ENCODE results near the gene EPHB1.

The EPHB1 gene

DNA sequence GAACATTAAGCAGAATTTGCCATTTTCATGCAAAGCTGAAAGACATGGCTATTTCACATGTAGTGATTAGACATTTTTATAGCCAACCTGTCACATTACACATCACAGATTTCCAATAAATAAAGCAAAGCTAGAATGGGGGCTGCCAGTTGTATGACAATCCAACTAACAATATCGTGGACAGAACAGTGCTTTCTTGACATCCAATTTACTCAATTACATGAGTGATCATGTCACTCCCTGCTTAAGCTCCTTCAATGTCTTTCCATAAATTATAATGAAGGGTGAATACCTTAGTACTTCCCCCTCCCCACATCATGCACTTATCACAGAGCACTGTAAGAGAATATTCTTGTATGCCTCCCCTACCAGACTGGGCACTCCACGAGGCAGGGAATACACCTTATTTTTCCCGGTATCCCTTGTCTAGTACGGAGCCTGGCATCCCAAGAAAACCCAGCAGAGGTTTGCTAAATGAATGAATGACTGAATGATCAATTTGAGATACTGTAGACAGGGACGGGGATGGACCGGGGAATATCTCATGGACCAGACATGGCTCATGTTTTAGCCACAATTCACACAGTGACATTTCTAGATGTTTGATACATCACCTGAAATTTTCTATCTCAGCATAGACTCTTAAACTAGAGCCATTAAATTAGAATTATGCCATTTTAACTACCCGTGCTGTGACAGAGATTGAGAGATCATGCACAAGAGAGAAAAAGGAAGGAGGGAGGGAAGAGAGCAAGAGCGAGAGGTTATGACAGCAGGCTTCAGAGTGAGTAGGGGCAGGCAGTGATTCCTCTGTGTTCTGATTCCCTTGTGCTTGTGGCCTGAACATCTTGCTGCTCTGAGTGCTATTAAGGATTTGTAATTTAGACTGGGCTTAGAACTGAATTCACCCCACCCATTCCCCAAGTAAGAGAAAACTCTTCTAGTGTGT lies 77.7 kb downstream of the EPHB1 start:
- TF ChIP-seq, protein P1, sequence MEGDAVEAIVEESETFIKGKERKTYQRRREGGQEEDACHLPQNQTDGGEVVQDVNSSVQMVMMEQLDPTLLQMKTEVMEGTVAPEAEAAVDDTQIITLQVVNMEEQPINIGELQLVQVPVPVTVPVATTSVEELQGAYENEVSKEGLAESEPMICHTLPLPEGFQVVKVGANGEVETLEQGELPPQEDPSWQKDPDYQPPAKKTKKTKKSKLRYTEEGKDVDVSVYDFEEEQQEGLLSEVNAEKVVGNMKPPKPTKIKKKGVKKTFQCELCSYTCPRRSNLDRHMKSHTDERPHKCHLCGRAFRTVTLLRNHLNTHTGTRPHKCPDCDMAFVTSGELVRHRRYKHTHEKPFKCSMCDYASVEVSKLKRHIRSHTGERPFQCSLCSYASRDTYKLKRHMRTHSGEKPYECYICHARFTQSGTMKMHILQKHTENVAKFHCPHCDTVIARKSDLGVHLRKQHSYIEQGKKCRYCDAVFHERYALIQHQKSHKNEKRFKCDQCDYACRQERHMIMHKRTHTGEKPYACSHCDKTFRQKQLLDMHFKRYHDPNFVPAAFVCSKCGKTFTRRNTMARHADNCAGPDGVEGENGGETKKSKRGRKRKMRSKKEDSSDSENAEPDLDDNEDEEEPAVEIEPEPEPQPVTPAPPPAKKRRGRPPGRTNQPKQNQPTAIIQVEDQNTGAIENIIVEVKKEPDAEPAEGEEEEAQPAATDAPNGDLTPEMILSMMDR (IDR thresholded peaks at IDR 0.05; ENCODE audit: insufficient read depth, low read length) = no peak
- TF ChIP-seq, protein P2, sequence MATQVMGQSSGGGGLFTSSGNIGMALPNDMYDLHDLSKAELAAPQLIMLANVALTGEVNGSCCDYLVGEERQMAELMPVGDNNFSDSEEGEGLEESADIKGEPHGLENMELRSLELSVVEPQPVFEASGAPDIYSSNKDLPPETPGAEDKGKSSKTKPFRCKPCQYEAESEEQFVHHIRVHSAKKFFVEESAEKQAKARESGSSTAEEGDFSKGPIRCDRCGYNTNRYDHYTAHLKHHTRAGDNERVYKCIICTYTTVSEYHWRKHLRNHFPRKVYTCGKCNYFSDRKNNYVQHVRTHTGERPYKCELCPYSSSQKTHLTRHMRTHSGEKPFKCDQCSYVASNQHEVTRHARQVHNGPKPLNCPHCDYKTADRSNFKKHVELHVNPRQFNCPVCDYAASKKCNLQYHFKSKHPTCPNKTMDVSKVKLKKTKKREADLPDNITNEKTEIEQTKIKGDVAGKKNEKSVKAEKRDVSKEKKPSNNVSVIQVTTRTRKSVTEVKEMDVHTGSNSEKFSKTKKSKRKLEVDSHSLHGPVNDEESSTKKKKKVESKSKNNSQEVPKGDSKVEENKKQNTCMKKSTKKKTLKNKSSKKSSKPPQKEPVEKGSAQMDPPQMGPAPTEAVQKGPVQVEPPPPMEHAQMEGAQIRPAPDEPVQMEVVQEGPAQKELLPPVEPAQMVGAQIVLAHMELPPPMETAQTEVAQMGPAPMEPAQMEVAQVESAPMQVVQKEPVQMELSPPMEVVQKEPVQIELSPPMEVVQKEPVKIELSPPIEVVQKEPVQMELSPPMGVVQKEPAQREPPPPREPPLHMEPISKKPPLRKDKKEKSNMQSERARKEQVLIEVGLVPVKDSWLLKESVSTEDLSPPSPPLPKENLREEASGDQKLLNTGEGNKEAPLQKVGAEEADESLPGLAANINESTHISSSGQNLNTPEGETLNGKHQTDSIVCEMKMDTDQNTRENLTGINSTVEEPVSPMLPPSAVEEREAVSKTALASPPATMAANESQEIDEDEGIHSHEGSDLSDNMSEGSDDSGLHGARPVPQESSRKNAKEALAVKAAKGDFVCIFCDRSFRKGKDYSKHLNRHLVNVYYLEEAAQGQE (IDR thresholded peaks at IDR 0.05; ENCODE audit: insufficient replicate concordance, low read depth) = no peak
- no peak for TF ChIP-seq POLR2AphosphoS5 (IDR thresholded peaks at IDR 0.05; ENCODE audit: low read depth)
- TF ChIP-seq GABPA (IDR thresholded peaks at IDR 0.05; ENCODE audit: low read depth) = no peak
- TF ChIP-seq SPI1 (IDR thresholded peaks at IDR 0.05; ENCODE audit: borderline replicate concordance, low read depth) = no peak
- Histone ChIP-seq H3K27me3 (ENCODE audit: insufficient read depth, poor library complexity, severe bottlenecking) (no peaks in the 10 kb centered on the region), H3K27ac (replicated peaks) (no peak overlapping the region), H3K4me3 (replicated peaks; ENCODE audit: insufficient read depth, low read length) (no peak overlapping the region)
- DNase-seq (ENCODE audit: low read depth in 1 of 2, low spot score in 1 of 2) = no peak

DNA sequence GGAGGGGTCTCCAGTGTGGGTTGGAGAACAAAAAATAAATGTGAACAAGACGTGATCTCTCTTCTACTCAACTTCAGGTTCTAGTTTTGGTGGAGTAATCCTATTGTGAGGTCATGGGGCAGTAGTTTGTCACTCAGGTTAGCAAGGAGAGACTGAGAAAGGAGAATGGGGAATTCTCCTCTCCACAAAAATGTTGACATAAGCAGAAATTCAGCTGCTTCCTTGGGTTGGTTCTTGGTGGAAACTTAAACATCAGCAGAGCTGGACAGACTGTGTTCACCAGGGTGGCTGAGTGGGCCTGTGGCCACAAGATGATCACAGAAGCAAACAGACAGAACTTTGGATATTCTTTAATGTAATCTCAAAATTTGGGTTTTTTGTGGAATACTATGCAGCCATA lies 78.7 kb downstream of the EPHB1 start:
- DNase-seq (ENCODE audit: low read depth in 1 of 2, low spot score in 1 of 2) = no peak
- Histone ChIP-seq H3K27me3 (ENCODE audit: insufficient read depth, poor library complexity, severe bottlenecking) (no peaks in the 10 kb centered on the region), H3K27ac (replicated peaks) (no peak overlapping the region), H3K4me3 (replicated peaks; ENCODE audit: insufficient read depth, low read length) (no peak overlapping the region)
- TF ChIP-seq SPI1 (IDR thresholded peaks at IDR 0.05; ENCODE audit: borderline replicate concordance, low read depth) (no peak), GABPA (IDR thresholded peaks at IDR 0.05; ENCODE audit: low read depth) (no peak), POLR2AphosphoS5 (IDR thresholded peaks at IDR 0.05; ENCODE audit: low read depth) (no peak)
- TF ChIP-seq, protein P1 (IDR thresholded peaks at IDR 0.05; ENCODE audit: insufficient read depth, low read length) = no peak
- TF ChIP-seq, protein P2 (IDR thresholded peaks at IDR 0.05; ENCODE audit: insufficient replicate concordance, low read depth) = no peak

DNA sequence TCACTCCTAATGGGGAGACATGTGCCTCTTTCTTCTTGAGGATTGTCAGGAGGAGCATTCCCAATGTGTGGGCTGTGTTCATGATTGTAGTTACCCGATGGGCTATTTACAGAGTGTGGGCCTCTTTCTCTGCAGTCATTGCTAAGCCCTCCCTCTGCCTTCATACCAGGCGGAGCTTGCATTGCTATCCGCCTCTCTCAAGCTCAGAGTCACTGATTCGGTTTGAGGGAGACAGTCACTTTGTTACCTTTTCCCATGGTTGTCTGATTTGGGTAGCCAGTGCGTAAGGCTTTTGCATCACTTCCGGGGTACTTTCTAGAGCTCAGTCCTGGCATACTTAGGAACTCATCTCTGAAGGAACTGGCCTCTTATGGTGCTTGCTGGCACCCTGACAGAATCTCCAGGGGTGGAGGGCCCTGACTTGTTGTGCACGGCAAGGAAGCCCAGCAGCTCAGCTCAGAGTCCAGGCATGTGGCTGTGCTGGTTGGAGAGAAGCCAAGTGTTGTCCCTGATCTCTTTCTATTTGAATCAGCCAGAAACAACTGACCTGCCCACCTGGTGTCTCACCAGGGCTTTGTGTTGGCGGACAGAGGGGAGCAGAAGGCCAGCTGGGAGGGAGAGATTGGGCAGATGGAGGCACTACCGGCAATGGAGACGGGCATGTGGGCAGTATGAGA lies 79.8 kb downstream of the EPHB1 start:
- TF ChIP-seq, protein P1 (IDR thresholded peaks at IDR 0.05; ENCODE audit: insufficient read depth, low read length) = no peak
- H3K27me3 ChIP-seq (ENCODE audit: insufficient read depth, poor library complexity, severe bottlenecking) = no peaks in the 10 kb centered on the region
- no peak for DNase-seq (ENCODE audit: low read depth in 1 of 2, low spot score in 1 of 2)
- H3K4me3 ChIP-seq (replicated peaks; ENCODE audit: insufficient read depth, low read length) = no peak overlapping the region
- H3K27ac ChIP-seq (replicated peaks) = no peak overlapping the region
